Mesendoderm (in vitro differentiated cells): ENCODE results near the gene PDP2.

Experiments used
- DNase-seq: peaks from one replicate; pipeline ENCODE4 v3.0.0; 2013
- H2AK5ac ChIP-seq: 2 replicates; pipeline ENCODE4 v1.6.1; 2013; ENCODE audit warnings: low read length, inconsistent platforms
- H2BK120ac ChIP-seq: 2 replicates; pipeline ENCODE4 v1.6.1; 2013; ENCODE audit warnings: low read depth, mild to moderate bottlenecking, low read length, moderate library complexity, mixed read lengths
- H2BK15ac ChIP-seq: replicated peaks from 2 replicates; pipeline ENCODE4 v1.6.1; 2013; ENCODE audit warnings: low read depth, mild to moderate bottlenecking, moderate library complexity
- H2BK5ac ChIP-seq: 2 replicates; pipeline ENCODE4 v1.6.1; 2013; ENCODE audit warnings: low read length, inconsistent platforms
- H3K18ac ChIP-seq: 2 replicates; pipeline ENCODE4 v1.6.1; 2013; ENCODE audit warnings: mild to moderate bottlenecking, low read length, mixed read lengths
- H3K23ac ChIP-seq: one replicate; pipeline ENCODE4 v1.6.1; 2013; ENCODE audit warnings: low read length
- H3K27ac ChIP-seq: 2 replicates; pipeline ENCODE4 v1.5.1; 2013; ENCODE audit warnings: low read depth, mild to moderate bottlenecking, inconsistent platforms, low read length, moderate library complexity
- H3K27me3 ChIP-seq: 2 replicates; pipeline ENCODE4 v1.6.1; 2013; ENCODE audit warnings: low read length, control low read depth, mild to moderate bottlenecking, inconsistent platforms; ENCODE audit not compliant: insufficient read depth, poor library complexity
- H3K36me3 ChIP-seq: 2 replicates; pipeline ENCODE4 v1.6.1; 2013; ENCODE audit warnings: low read length, inconsistent platforms; ENCODE audit not compliant: control insufficient read depth, insufficient read depth
- H3K4ac ChIP-seq: one replicate; pipeline ENCODE4 v1.6.1; 2013; ENCODE audit warnings: low read depth, mild to moderate bottlenecking, low read length, moderate library complexity
- H3K4me1 ChIP-seq: 2 replicates; pipeline ENCODE4 v1.6.1; 2013; ENCODE audit warnings: low read depth, low read length, inconsistent platforms; ENCODE audit not compliant: control insufficient read depth
- H3K4me2 ChIP-seq: 2 replicates; pipeline ENCODE4 v1.6.1; 2013; ENCODE audit warnings: low read length
- H3K4me3 ChIP-seq: 2 replicates; pipeline ENCODE4 v1.5.1; 2013; ENCODE audit warnings: mild to moderate bottlenecking, low read length
- H3K56ac ChIP-seq: one replicate; pipeline ENCODE4 v1.6.1; 2013; ENCODE audit warnings: low read length
- H3K79me1 ChIP-seq: 2 replicates; pipeline ENCODE4 v1.6.1; 2013; ENCODE audit warnings: low read length, inconsistent platforms
- H3K79me2 ChIP-seq: 2 replicates; pipeline ENCODE4 v1.6.1; 2013; ENCODE audit warnings: mild to moderate bottlenecking, low read length; ENCODE audit not compliant: control insufficient read depth, insufficient read depth
- H3K9ac ChIP-seq: 2 replicates; pipeline ENCODE4 v1.6.1; 2013; ENCODE audit warnings: low read length, inconsistent platforms
- H4K5ac ChIP-seq: one replicate; pipeline ENCODE4 v1.6.1; 2013; ENCODE audit warnings: low read length
- H4K8ac ChIP-seq: one replicate; pipeline ENCODE4 v1.6.1; 2013; ENCODE audit warnings: low read depth, mild to moderate bottlenecking, control low read depth, low read length, moderate library complexity
- WGBS: extraction: QIAGEN DNeasy Blood & Tissue Kit; methylation state at CpG from one replicate; pipeline ENCODE4 v1.1.7; 2013; ENCODE audit warnings: low lambda C conversion rate, missing lambda C conversion rate; ENCODE audit not compliant: insufficient coverage; ENCODE audit errors: extremely low coverage; 5-methylcytosine and 5-hydroxymethylcytosine counted together

Gene PDP2

DNA sequence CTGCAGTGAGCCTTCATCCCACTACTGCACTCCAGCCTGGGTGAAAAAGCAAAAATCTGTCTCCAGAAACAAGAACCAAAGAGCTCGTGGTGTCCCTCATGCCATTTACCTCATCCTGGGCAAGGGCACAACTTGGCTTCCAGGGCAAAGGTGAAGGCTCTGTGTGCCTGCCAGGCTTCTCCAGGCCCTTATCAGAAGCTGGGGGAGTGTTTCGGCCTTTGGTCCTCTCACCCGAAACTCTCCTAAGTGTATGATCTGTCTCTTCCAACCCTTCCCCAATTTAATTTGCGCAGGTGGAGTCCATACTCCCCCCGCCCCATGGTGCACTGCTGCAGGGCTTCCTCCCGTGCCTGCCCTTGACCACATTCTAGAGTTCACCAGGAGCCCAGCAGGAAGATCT, 56.1 kb downstream of the PDP2 start:
- Histone ChIP-seq H2BK5ac (no peak overlapping the region), H3K18ac (no peak overlapping the region), H3K4ac (no peak overlapping the region), H2AK5ac (no peak overlapping the region), H3K4me1 (peaks cover 5% of the 10 kb centered on the region), H3K36me3 (no peaks in the 10 kb centered on the region), H3K79me2 (no peaks in the 10 kb centered on the region), H3K9ac (no peak overlapping the region), H3K56ac (no peak overlapping the region), H3K27ac (no peak overlapping the region), H2BK120ac (no peak overlapping the region), H3K23ac (no peak overlapping the region), H2BK15ac (no peak overlapping the region), H3K4me3 (no peak overlapping the region), H3K27me3 (no peaks in the 10 kb centered on the region), H4K8ac (no peak overlapping the region), H3K4me2 (no peak overlapping the region), H4K5ac (no peak overlapping the region), H3K79me1 (peaks cover 6% of the 10 kb centered on the region)
- WGBS, result no CpG with 5 or more reads among the region's 6 CpGs
- DNase-seq, result no peak

DNA sequence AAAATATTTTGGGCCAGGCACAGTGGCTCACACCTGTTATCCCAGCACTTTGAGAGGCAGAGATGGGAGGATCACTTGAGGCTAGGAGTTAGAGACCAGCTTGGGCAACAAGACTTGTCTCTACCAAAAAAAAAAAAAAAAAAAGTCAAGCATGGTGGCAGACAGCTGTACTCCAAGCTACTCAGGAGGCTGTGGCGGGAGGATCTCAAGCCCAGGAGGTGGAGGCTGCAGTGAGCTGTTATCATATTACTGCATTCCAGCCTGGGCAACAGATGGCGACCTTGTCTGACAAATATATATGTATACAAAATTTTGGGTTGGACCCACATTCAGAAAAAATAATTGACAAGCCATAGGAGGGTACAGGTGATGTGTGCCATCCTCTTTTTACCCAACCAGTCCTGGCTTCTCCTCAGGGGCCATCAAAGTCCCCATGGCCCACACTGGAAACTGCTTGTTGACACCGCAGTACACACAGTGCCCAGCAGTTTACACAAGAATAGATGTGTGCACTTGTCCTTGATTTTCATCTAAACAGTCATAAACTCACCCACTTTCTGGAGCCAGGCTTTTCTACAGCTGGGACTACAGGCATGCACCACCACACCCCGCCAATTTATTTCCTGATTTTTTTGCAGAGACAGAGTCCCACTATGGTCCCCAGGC, 56.7 kb downstream of the PDP2 start:
- Histone ChIP-seq H2BK120ac (no peak overlapping the region), H3K23ac (no peak overlapping the region), H3K9ac (no peak overlapping the region), H3K27me3 (no peaks in the 10 kb centered on the region), H4K8ac (no peak overlapping the region), H4K5ac (no peak overlapping the region), H3K56ac (no peak overlapping the region), H3K4me2 (no peak overlapping the region), H2BK15ac (no peak overlapping the region), H3K4me1 (peaks cover 5% of the 10 kb centered on the region), H3K36me3 (peaks cover 1% of the 10 kb centered on the region), H3K4ac (no peak overlapping the region), H3K27ac (no peak overlapping the region), H3K79me2 (no peaks in the 10 kb centered on the region), H3K18ac (no peak overlapping the region), H3K79me1 (peaks cover 6% of the 10 kb centered on the region), H2BK5ac (no peak overlapping the region), H3K4me3 (no peak overlapping the region), H2AK5ac (no peak overlapping the region)
- no peak for DNase-seq
- no CpG with 5 or more reads among the region's 4 CpGs for WGBS

DNA sequence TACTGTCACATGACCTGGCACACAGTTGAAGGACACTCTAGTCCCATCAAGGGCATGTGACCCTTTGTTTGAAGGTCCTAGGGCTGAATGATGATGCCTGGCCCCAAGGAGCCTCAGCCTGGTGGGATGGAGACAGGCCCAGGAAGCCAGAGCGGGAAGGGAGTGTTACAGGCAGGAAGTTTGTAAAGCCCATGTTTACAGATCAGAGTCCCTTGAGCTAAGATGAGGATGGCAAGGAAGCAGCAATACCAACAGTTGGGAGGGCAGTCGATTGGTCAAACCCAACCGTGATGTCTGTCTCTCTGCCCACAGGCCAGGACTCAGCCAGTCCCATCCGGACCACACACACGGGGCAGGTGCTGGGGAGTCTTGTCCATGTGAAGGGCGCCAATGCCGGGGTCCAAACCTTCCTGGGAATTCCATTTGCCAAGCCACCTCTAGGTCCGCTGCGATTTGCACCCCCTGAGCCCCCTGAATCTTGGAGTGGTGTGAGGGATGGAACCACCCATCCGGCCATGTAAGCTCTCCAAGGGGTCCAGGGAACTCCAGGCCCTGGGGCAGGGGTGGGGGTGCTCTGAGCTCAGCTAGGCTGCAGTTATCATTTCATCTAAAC, 57.5 kb downstream of the PDP2 start:
- H3K9ac ChIP-seq, result no peak overlapping the region
- H3K18ac ChIP-seq, result no peak overlapping the region
- no peaks in the 10 kb centered on the region for H3K27me3 ChIP-seq
- no peaks in the 10 kb centered on the region for H3K79me2 ChIP-seq
- H2BK120ac ChIP-seq, result no peak overlapping the region
- no peak overlapping the region for H3K4ac ChIP-seq
- no peak overlapping the region for H2AK5ac ChIP-seq
- peaks cover 2% of the 10 kb centered on the region for H3K36me3 ChIP-seq
- H2BK5ac ChIP-seq, result no peak overlapping the region
- H3K4me1 ChIP-seq, result peaks cover 5% of the 10 kb centered on the region
- no peak overlapping the region for H2BK15ac ChIP-seq
- WGBS, result no CpG with 5 or more reads among the region's 10 CpGs
- H3K56ac ChIP-seq, result no peak overlapping the region
- DNase-seq, result no peak
- H3K23ac ChIP-seq, result no peak overlapping the region
- no peak overlapping the region for H3K4me3 ChIP-seq
- no peak overlapping the region for H4K8ac ChIP-seq
- H3K4me2 ChIP-seq, result no peak overlapping the region
- no peak overlapping the region for H4K5ac ChIP-seq
- no peak overlapping the region for H3K27ac ChIP-seq
- peaks cover 6% of the 10 kb centered on the region for H3K79me1 ChIP-seq

DNA sequence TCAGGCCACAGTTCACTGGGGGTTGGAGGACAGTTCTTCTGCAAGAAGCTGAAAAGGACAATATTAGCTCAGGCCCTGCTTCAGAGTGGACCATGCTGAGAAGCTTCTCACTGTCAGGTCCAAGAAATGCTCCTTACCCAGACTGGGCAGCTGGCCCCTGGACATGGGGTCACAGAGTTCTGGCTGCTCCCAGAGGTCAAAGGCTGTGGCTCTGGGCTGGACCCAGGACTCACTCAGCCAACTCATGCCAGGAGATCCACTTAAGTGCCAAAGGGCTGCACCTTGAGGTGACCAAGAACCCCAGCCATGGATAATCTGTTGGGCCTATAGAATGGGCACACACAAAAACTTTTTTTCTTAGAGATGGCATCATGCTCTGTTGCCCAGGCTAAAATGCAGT, 59.1 kb downstream of the PDP2 start:
- no peak overlapping the region for H4K8ac ChIP-seq
- no peak overlapping the region for H3K23ac ChIP-seq
- H3K9ac ChIP-seq, result no peak overlapping the region
- no peak overlapping the region for H3K4ac ChIP-seq
- no peak overlapping the region for H2BK120ac ChIP-seq
- DNase-seq, result no peak
- H3K27ac ChIP-seq, result no peak overlapping the region
- H3K4me1 ChIP-seq, result no peaks in the 10 kb centered on the region
- peaks cover 2% of the 10 kb centered on the region for H3K36me3 ChIP-seq
- H3K56ac ChIP-seq, result no peak overlapping the region
- no peak overlapping the region for H2BK5ac ChIP-seq
- H3K4me3 ChIP-seq, result no peak overlapping the region
- H3K79me1 ChIP-seq, result no peaks in the 10 kb centered on the region
- H3K18ac ChIP-seq, result no peak overlapping the region
- H2AK5ac ChIP-seq, result no peak overlapping the region
- no peak overlapping the region for H3K4me2 ChIP-seq
- no peak overlapping the region for H4K5ac ChIP-seq
- no peaks in the 10 kb centered on the region for H3K79me2 ChIP-seq
- no peak overlapping the region for H2BK15ac ChIP-seq
- no peaks in the 10 kb centered on the region for H3K27me3 ChIP-seq

DNA sequence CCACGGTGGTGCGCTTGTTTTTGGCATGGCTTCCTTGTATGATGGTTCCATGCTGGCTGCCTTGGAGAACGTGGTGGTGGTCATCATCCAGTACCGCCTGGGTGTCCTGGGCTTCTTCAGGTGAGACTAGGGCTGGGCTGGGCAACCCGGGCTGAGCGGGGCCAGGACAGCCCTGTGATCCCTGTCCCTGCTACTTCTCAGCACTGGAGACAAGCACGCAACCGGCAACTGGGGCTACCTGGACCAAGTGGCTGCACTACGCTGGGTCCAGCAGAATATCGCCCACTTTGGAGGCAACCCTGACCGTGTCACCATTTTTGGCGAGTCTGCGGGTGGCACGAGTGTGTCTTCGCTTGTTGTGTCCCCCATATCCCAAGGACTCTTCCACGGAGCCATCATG, 59.9 kb downstream of the PDP2 start:
- Histone ChIP-seq H4K8ac (no peak overlapping the region), H3K56ac (no peak overlapping the region), H3K23ac (no peak overlapping the region), H3K4ac (no peak overlapping the region), H3K4me2 (no peak overlapping the region), H3K79me1 (no peaks in the 10 kb centered on the region), H3K36me3 (peaks cover 2% of the 10 kb centered on the region), H3K27me3 (no peaks in the 10 kb centered on the region), H4K5ac (no peak overlapping the region), H3K4me3 (no peak overlapping the region), H2AK5ac (no peak overlapping the region), H3K4me1 (no peaks in the 10 kb centered on the region), H2BK5ac (no peak overlapping the region), H2BK15ac (no peak overlapping the region), H2BK120ac (no peak overlapping the region), H3K9ac (no peak overlapping the region), H3K18ac (no peak overlapping the region), H3K27ac (no peak overlapping the region), H3K79me2 (no peaks in the 10 kb centered on the region)
- no peak for DNase-seq
- no CpG with 5 or more reads among the region's 16 CpGs for WGBS
